KMS-11 (cell line): ENCODE data around the gene ASCC3.

Experiments used
- H2AFZ ChIP-seq: fragments of 200-600 bp; sonication (generic); 2 replicates; pipeline ENCODE4 v1.6.1; 2016; ENCODE audit warnings: antibody characterized with exemption, mixed run types, low read depth
- H3K27ac ChIP-seq: fragments of 200-600 bp; sonication (generic); 2 replicates; pipeline ENCODE4 v1.6.1; 2016; ENCODE audit warnings: mild to moderate bottlenecking, mixed run types
- H3K27me3 ChIP-seq: fragments of 200-600 bp; sonication (generic); 2 replicates; pipeline ENCODE4 v1.6.1; 2017; ENCODE audit warnings: mild to moderate bottlenecking, low read depth, mixed run types, moderate library complexity; ENCODE audit not compliant: insufficient read depth
- H3K36me3 ChIP-seq: fragments of 200-600 bp; sonication (generic); 2 replicates; pipeline ENCODE4 v1.6.1; 2017; ENCODE audit warnings: mild to moderate bottlenecking, mixed run types; ENCODE audit not compliant: insufficient read depth
- H3K4me1 ChIP-seq: fragments of 200-600 bp; sonication (generic); 2 replicates; pipeline ENCODE4 v1.6.1; 2016; ENCODE audit warnings: mild to moderate bottlenecking, low read depth, mixed run types; ENCODE audit not compliant: poor library complexity, severe bottlenecking
- H3K4me2 ChIP-seq: fragments of 200-600 bp; sonication (generic); 2 replicates; pipeline ENCODE4 v1.7.0; 2016; ENCODE audit warnings: mild to moderate bottlenecking, mixed run types
- H3K4me3 ChIP-seq: fragments of 200-600 bp; sonication (generic); IDR thresholded peaks from 2 replicates; pipeline ENCODE4 v1.6.1; 2017; ENCODE audit warnings: low read depth, low read length, mixed read lengths; ENCODE audit not compliant: insufficient read depth
- H3K79me2 ChIP-seq: fragments of 200-600 bp; sonication (generic); 2 replicates; pipeline ENCODE4 v1.6.1; 2016; ENCODE audit warnings: low read depth, mixed run types; ENCODE audit not compliant: insufficient read depth
- H3K9ac ChIP-seq: fragments of 200-600 bp; sonication (generic); 2 replicates; pipeline ENCODE4 v1.6.1; 2016; ENCODE audit warnings: mild to moderate bottlenecking, mixed run types
- H4K20me1 ChIP-seq: fragments of 200-600 bp; sonication (generic); 2 replicates; pipeline ENCODE4 v1.6.1; 2016; ENCODE audit warnings: mild to moderate bottlenecking, mixed run types; ENCODE audit not compliant: insufficient read depth
- TF ChIP-seq, protein P1 (sequence below): fragments of 200-600 bp; sonication (generic); conservative IDR thresholded peaks from 2 replicates; pipeline ENCODE4 v1.6.1; 2017; ENCODE audit warnings: low read depth, mild to moderate bottlenecking, antibody characterized with exemption, low read length, moderate library complexity, mixed read lengths

ASCC3 gene

DNA sequence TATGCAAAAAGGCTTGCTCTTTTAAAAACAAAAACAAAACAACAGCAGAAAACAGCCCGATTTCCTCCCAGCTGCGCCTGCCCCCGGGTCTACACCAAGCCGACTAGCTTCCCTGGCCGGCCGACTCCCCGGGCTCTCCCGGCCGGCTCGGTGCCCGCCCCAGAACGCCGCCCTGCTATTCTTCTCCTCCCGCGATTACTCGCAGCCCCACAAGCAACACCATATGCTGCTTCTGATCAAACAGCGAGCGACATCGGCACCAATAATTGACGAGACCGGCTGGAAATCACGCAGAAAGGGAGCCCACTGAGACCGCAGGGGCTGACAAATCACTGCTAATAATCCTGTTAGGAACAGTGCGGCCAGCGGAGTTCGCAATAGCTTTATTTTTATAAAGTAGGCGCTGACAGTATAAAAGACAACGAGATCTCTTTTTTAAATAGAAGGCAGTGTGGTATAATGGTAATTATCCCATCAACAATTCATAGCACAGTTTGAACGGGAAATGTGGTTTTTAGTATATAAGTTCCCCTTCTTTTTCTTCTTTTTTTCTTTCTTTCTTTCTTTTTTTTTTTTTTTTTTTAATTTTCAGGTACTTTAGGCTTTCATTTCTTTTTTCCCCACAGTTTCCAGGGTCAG lies 419.7 kb downstream of the ASCC3 start:
- Histone ChIP-seq H3K4me3 (no peak overlapping the region), H4K20me1 (no peaks in the 10 kb centered on the region), H2AFZ (no peak overlapping the region), H3K36me3 (no peaks in the 10 kb centered on the region), H3K27ac (no peak overlapping the region), H3K79me2 (no peaks in the 10 kb centered on the region), H3K4me1 (peaks cover 15% of the 10 kb centered on the region), H3K9ac (no peak overlapping the region), H3K4me2 (peak overlapping the region; percentile 42; the same call in 1 of the 2 replicates), H3K27me3 (no peaks in the 10 kb centered on the region)
- TF ChIP-seq, protein P1, sequence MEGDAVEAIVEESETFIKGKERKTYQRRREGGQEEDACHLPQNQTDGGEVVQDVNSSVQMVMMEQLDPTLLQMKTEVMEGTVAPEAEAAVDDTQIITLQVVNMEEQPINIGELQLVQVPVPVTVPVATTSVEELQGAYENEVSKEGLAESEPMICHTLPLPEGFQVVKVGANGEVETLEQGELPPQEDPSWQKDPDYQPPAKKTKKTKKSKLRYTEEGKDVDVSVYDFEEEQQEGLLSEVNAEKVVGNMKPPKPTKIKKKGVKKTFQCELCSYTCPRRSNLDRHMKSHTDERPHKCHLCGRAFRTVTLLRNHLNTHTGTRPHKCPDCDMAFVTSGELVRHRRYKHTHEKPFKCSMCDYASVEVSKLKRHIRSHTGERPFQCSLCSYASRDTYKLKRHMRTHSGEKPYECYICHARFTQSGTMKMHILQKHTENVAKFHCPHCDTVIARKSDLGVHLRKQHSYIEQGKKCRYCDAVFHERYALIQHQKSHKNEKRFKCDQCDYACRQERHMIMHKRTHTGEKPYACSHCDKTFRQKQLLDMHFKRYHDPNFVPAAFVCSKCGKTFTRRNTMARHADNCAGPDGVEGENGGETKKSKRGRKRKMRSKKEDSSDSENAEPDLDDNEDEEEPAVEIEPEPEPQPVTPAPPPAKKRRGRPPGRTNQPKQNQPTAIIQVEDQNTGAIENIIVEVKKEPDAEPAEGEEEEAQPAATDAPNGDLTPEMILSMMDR: no peak

DNA sequence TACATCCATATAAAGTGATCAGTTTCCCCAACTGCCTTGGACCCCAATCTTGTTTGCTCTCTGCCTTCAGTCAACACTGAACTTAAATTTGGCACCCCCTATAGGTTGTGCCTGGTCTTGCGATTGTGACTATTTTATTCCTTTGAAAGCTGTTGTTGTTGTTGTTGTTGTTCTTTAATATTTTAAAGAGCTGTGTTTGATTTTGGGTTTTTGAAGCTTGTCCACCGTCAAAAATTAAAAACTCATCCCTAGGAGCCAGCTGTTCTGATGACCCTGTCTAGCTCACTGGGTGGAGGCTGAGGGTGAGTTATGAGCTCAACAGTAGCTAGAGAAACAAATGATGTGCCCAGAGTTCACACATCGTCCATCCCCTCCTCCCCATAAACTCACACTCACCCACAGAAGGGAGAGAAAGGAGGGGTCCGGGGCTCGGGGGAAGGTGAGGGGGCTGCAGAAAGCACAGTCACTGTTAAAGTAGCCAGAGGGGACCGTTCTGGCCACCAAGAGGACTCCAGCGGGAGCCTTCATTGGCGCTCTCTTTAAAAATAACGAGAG lies 420.4 kb downstream of the ASCC3 start:
- H3K79me2 ChIP-seq: no peaks in the 10 kb centered on the region
- H3K4me3 ChIP-seq: no peak overlapping the region
- TF ChIP-seq, protein P1: peak; percentile 36; the same call in 1 of the 2 replicates
- no peak overlapping the region for H2AFZ ChIP-seq
- H3K36me3 ChIP-seq: no peaks in the 10 kb centered on the region
- no peak overlapping the region for H3K27ac ChIP-seq
- H3K4me2 ChIP-seq: no peak overlapping the region
- no peaks in the 10 kb centered on the region for H4K20me1 ChIP-seq
- H3K4me1 ChIP-seq: peaks cover 15% of the 10 kb centered on the region
- no peaks in the 10 kb centered on the region for H3K27me3 ChIP-seq
- no peak overlapping the region for H3K9ac ChIP-seq

DNA sequence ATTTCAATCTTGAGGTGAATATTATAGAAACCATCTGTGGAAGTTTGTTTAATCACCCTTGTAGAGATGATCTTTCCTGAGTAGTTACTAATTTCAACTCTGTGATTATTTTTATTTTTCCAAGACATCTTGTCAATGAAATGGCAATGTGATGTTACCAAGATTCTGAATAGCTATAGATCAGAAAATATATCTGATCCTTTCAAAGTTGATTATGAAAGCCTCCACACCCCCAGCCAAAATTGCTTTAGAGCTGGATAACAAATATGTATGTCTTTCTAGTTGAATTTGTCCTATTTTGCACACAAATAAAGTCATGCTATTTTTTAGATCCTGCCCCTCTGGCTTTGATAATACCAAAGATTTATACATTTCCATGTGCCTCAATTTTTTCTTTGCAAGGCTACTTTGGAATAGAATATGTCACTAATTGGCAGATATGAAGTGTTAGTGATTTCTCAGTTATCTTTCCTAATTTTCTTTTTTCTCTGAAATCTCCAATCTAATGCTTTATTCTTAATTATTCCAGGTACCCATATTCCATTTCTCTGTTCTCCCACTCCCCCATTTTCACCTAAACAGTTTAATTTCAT lies 421.4 kb downstream of the ASCC3 start:
- H3K4me3 ChIP-seq: no peak overlapping the region
- no peaks in the 10 kb centered on the region for H3K27me3 ChIP-seq

DNA sequence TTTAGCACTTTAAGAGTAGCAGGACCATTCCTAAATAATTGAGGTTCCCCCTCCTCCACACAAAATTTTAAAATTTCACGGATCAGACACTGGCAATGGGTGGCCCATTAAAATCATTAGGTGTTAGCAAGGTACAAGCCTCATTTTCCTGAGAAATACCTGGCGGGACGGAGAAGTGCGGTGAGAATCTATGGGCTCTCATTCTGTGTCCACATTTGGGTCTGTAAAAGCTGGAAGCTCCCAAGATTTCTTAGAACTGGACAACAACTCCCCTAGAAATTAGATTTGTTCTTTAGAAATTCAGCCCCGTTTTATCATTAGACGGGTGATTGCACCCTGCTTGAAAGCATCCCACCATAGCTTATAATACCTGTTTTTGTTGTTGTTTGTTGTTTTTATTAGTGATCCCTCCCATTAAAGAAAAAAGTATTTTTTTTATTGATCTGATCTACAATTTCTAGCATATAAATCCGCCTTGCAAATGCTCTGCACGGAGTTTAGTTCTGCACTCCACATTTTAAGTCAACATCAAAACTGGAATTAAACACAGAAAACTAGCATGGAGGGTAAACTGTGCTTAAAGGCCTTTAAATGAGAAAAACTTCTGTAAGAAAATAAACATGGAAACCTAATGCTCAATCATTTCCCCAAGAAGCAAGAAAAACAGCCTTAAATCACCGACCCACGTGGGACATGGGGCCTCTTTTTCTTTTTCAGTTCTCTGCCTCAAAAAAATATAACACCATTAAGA lies 422.1 kb downstream of the ASCC3 start:
- no peaks in the 10 kb centered on the region for H3K27me3 ChIP-seq
- no peak overlapping the region for H3K4me3 ChIP-seq
- H3K9ac ChIP-seq: no peak overlapping the region
- H3K79me2 ChIP-seq: no peaks in the 10 kb centered on the region
- H3K4me1 ChIP-seq: peaks cover 15% of the 10 kb centered on the region
- no peaks in the 10 kb centered on the region for H4K20me1 ChIP-seq
- H3K36me3 ChIP-seq: no peaks in the 10 kb centered on the region
- TF ChIP-seq, protein P1: no peak
- no peak overlapping the region for H3K27ac ChIP-seq
- no peak overlapping the region for H3K4me2 ChIP-seq
- H2AFZ ChIP-seq: no peak overlapping the region

More for the DNA sequence above, 421.4 kb downstream of the ASCC3 start:
- no peaks in the 10 kb centered on the region for H4K20me1 ChIP-seq
- no peak overlapping the region for H3K9ac ChIP-seq
- H3K36me3 ChIP-seq: no peaks in the 10 kb centered on the region
- TF ChIP-seq, protein P1: no peak
- no peak overlapping the region for H3K27ac ChIP-seq
- no peak overlapping the region for H2AFZ ChIP-seq
- no peak overlapping the region for H3K4me2 ChIP-seq
- no peaks in the 10 kb centered on the region for H3K79me2 ChIP-seq
- peaks cover 15% of the 10 kb centered on the region for H3K4me1 ChIP-seq
